Activated B cell treated with CpG ODN at 0.5 μM for 24 hours (primary cell): ENCODE data around the gene BTNL9. TPM values are rescaled to one million over a fixed set of nuclear protein-coding genes. Genes with fewer than 3 reads are reported as not detected.

Experiments
- ATAC-seq: fragments of 200-7000 bp; cut with Tn5 transposase; one replicate; pipeline ENCODE4 v1.10.0; 2021; ENCODE audit warnings: low read depth, mild to moderate bottlenecking, moderate library complexity
- CTCF ChIA-PET: fragments of 350-600 bp; sonication (Branson Sonifier 250); formaldehyde crosslinking; loops from one replicate; lab custom pipeline; 2021; ENCODE audit warnings: antibody characterized with exemption; lab: Charles Lee
- POLR2A ChIA-PET: fragments of 350-600 bp; sonication (Branson Sonifier 250); formaldehyde crosslinking; loops from one replicate; lab custom pipeline; 2021; ENCODE audit warnings: antibody characterized with exemption; lab: Charles Lee
- DNase-seq: peaks from one replicate; pipeline ENCODE4 v3.0.0; 2022
- H3K27ac Mint-ChIP-seq: one replicate; pipeline ENCODE4 v1.8.0; 2020; ENCODE audit warnings: mixed read lengths
- H3K27me3 Mint-ChIP-seq: one replicate; pipeline ENCODE4 v1.8.0; 2021; ENCODE audit warnings: mixed read lengths
- H3K36me3 Mint-ChIP-seq: one replicate; pipeline ENCODE4 v1.8.0; 2021; ENCODE audit warnings: low read depth, mixed read lengths
- H3K4me1 Mint-ChIP-seq: one replicate; pipeline ENCODE4 v1.8.0; 2021; ENCODE audit warnings: mixed read lengths
- H3K4me3 Mint-ChIP-seq: one replicate; pipeline ENCODE4 v1.8.0; 2020; ENCODE audit warnings: mild to moderate bottlenecking, mixed read lengths
- H3K9me3 Mint-ChIP-seq: one replicate; pipeline ENCODE4 v1.8.0; 2020; ENCODE audit warnings: mixed read lengths
- CTCF ChIP-seq: fragments of 200-600 bp; IDR thresholded peaks from one replicate; pipeline ENCODE4 v1.8.0; 2022; ENCODE audit warnings: antibody characterized with exemption, mild to moderate bottlenecking
- intact Hi-C: fragments of 100-400 bp; cut with micrococcal nuclease; formaldehyde crosslinking; loops from one replicate; pipeline ENCODE4 v1.15.1; 2024
- total RNA-seq: library from RNA; stranded (reverse); gene quantifications from 2 replicates; pipeline ENCODE4 v1.2.3, GENCODE V29; 2022

BTNL9 gene
- total RNA-seq, 1 donor from 2014 or later: 27.6 TPM

- H3K36me3 Mint-ChIP-seq: peaks cover 2% of the 10 kb centered on the region
- POLR2A ChIA-PET: interaction anchor here (0.6 kb wide), 1 partner anchor 149 kb away, joined by 6 read pairs; no protein-coding TSS in a partner anchor
- ATAC-seq: no peak
- DNase-seq: no peak
- peaks cover 3% of the 10 kb centered on the region for H3K27me3 Mint-ChIP-seq
- H3K4me3 Mint-ChIP-seq: no peak overlapping the region
- TF ChIP-seq CTCF: no peak
- peaks cover 5% of the 10 kb centered on the region for H3K9me3 Mint-ChIP-seq
- CTCF ChIA-PET: interaction anchor here (0.9 kb wide), 1 partner anchor 13 kb away, joined by 3 read pairs; no protein-coding TSS in a partner anchor
- intact Hi-C loops: no loop called here
- H3K27ac Mint-ChIP-seq: no peak overlapping the region
- H3K4me1 Mint-ChIP-seq: no peaks in the 10 kb centered on the region
Measured at GRCh38 chr5:181035991-181036815, 3.9 kb upstream of the BTNL9 start.

- CTCF ChIA-PET: interaction anchor here (0.9 kb wide), 1 partner anchor 12 kb away, joined by 3 read pairs; no protein-coding TSS in a partner anchor
- ATAC-seq (no peak), DNase-seq (no peak)
- TF ChIP-seq CTCF: no peak
- Mint-ChIP-seq H3K27ac (no peak overlapping the region), H3K36me3 (peaks cover 1% of the 10 kb centered on the region), H3K27me3 (peaks cover 1% of the 10 kb centered on the region), H3K4me3 (no peak overlapping the region), H3K4me1 (no peaks in the 10 kb centered on the region), H3K9me3 (peaks cover 2% of the 10 kb centered on the region)
- intact Hi-C loops: no loop called here
- POLR2A ChIA-PET: no interaction called here
Measured at GRCh38 chr5:181036816-181037364, 3.2 kb upstream of the BTNL9 start.

GRCh38 chr5:181037365-181037861 lies 2.7 kb upstream of the BTNL9 start:
- Mint-ChIP-seq H3K9me3 (no peaks in the 10 kb centered on the region), H3K27ac (no peak overlapping the region), H3K4me1 (no peaks in the 10 kb centered on the region), H3K4me3 (no peak overlapping the region), H3K36me3 (no peaks in the 10 kb centered on the region), H3K27me3 (peaks cover 2% of the 10 kb centered on the region)
- ChIA-PET CTCF (interaction anchor here (0.9 kb wide), 1 partner anchor 12 kb away, joined by 3 read pairs; no protein-coding TSS in a partner anchor), POLR2A (no interaction called here)
- DNase-seq: no peak
- TF ChIP-seq CTCF: no peak
- no peak for ATAC-seq
- intact Hi-C loops: no loop called here

DNA sequence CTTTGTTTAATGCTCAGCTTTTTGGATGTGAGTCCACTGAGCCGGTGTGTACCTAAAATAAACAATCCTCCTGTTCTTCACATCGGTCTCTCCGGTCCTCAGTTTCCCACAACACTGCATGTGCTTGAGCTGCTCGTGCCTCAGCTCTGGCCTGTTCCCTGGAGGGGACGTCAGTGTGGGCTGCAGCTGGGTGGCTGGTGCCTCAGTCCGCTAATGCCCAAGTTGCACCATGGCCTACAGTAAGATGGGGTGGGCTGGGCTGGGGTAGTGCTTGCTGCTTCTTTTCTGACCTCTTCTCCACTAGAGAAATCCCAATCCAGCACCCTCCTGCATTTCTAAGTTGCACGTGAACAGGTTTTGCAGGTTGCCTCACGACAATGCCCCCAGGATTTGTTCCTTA lies 595 bp upstream of the BTNL9 start:
- H3K4me3 Mint-ChIP-seq: no peak overlapping the region
- no peaks in the 10 kb centered on the region for H3K9me3 Mint-ChIP-seq
- ATAC-seq (no peak), DNase-seq (no peak)
- peaks cover 2% of the 10 kb centered on the region for H3K27me3 Mint-ChIP-seq
- no peak overlapping the region for H3K27ac Mint-ChIP-seq
- H3K4me1 Mint-ChIP-seq: peaks cover 3% of the 10 kb centered on the region
- intact Hi-C loops: no loop called here
- POLR2A ChIA-PET: no interaction called here
- no peaks in the 10 kb centered on the region for H3K36me3 Mint-ChIP-seq
- CTCF ChIA-PET: no interaction called here
- no peak for TF ChIP-seq CTCF

DNA sequence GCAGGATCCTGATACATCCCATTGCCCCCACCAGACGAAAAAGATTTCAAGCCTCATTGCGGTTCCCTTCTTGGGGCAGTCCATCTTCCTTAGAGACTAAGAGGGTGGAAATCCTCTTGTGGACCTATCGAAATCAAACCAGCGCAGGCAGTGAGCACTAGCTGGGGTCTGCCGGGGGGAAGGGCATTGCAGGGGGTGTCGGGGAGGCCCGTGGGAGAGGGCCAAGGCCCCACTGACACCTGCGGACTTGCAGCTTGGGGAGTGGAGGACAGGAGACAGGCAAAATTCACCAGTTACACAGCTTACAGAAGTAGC lies 522 bp downstream of the BTNL9 start:
- no peaks in the 10 kb centered on the region for H3K9me3 Mint-ChIP-seq
- H3K36me3 Mint-ChIP-seq: no peaks in the 10 kb centered on the region
- H3K4me3 Mint-ChIP-seq: no peak overlapping the region
- intact Hi-C loops: no loop called here
- no peak overlapping the region for H3K27ac Mint-ChIP-seq
- H3K4me1 Mint-ChIP-seq: peaks cover 8% of the 10 kb centered on the region
- ChIA-PET CTCF (no interaction called here), POLR2A (no interaction called here)
- no peak for TF ChIP-seq CTCF
- peaks cover 4% of the 10 kb centered on the region for H3K27me3 Mint-ChIP-seq
- DNase-seq (no peak), ATAC-seq (no peak)
